Kidney (tissue), 14 donors: ENCODE data around the gene CNOT3. TPM values are rescaled to one million over a fixed set of nuclear protein-coding genes. Genes with fewer than 3 reads are reported as not detected.

ENCODE experiments used
- DNase-seq, 5 donors: peaks; one replicate each; pipeline ENCODE4 v3.0.0-alpha.2; 2013 to 2020
- FAIRE-seq: peaks from 2 replicates; lab custom pipeline; 2012; peaks lifted over from hg19 to GRCh38; lab: Jason Lieb, UNC
- H3K27ac ChIP-seq, 2 donors: one replicate each; pipeline ENCODE4 v1.7.0; 2013; ENCODE audit warnings: low read depth in 2 of 2, low read length in 2 of 2, inconsistent platforms in 1 of 2
- H3K27me3 ChIP-seq: one replicate; pipeline ENCODE4 v1.7.1; 2013; ENCODE audit warnings: low read length, inconsistent platforms; ENCODE audit not compliant: control insufficient read depth, insufficient read depth
- H3K36me3 ChIP-seq, 3 donors: one replicate each; pipeline versions ENCODE4 v1.7.0 to v1.7.1; 2013; ENCODE audit warnings: low read length in 3 of 3, control low read depth in 1 of 3, inconsistent platforms in 1 of 3; ENCODE audit not compliant: insufficient read depth in 3 of 3, control insufficient read depth in 2 of 3
- H3K4me1 ChIP-seq, 3 donors: one replicate each; pipeline versions ENCODE4 v1.7.0 to v1.7.1; 2013; ENCODE audit warnings: low read length in 3 of 3, inconsistent platforms in 1 of 3, low read depth in 1 of 3; ENCODE audit not compliant: control insufficient read depth in 2 of 3, insufficient read depth in 2 of 3
- H3K4me3 ChIP-seq, 3 donors: one replicate each; pipeline versions ENCODE4 v1.7.0 to v1.8.1; 2013; ENCODE audit warnings: low read length in 3 of 3, control low read depth in 1 of 3, inconsistent platforms in 1 of 3
- H3K9ac ChIP-seq, 3 donors: one replicate each; pipeline versions ENCODE4 v1.7.0 to v1.7.1; 2013; ENCODE audit warnings: low read length in 3 of 3, control low read depth in 1 of 3, inconsistent platforms in 1 of 3
- H3K9me3 ChIP-seq, 3 donors: one replicate each; pipeline versions ENCODE4 v1.7.0 to v1.7.1; 2013; ENCODE audit warnings: low read length in 3 of 3, control low read depth in 1 of 3, inconsistent platforms in 1 of 3; ENCODE audit not compliant: control insufficient read depth in 2 of 3, insufficient read depth in 1 of 3
- CTCF ChIP-seq: IDR thresholded peaks from 3 replicates; pipeline ENCODE4 v1.5.1; 2012; ENCODE audit warnings: mild to moderate bottlenecking, moderate library complexity, borderline replicate concordance; ENCODE audit not compliant: insufficient read depth; ENCODE audit errors: extremely low read depth
- intact Hi-C: fragments of 100-400 bp; cut with DNase I; formaldehyde crosslinking; loops from one replicate; pipeline ENCODE4 v1.11.1; 2022
- polyA plus RNA-seq: library from polyadenylated mRNA; stranded (reverse); fragments of 350-450 nt; fragmentation: Illumina TruSeq; extraction: RNeasy Lipid Tissue Mini Kit (QIAGEN cat#74804); gene quantifications from one replicate; pipeline ENCODE4 v1.2.3, GENCODE V29; 2014; ENCODE audit warnings: low read depth, low replicate concordance; ENCODE audit not compliant: insufficient read depth
- total RNA-seq: library from RNA; stranded (reverse); fragmentation: NEBNext Ultra II Directional; extraction: Animal tissue kit (Norgen Biotek cat#: 25700); gene quantifications from one replicate; pipeline ENCODE4 v1.2.1, GENCODE V29; 2021
- donor health status: control.
- donor health status: control.
- donor health status: control.
- donor health status: control.
- donor health status: control.
- donor health status: DM: yes; HTN: yes; CAD: no.
- donor health status: Normal renal cell carcinoma (clear cell type).

Gene CNOT3
- total and polyA plus RNA-seq, 2 donors from 2014 or later = 30.8 to 38.1 TPM

- H3K9me3 ChIP-seq = no peaks in the 10 kb centered on the region
- intact Hi-C loops = no loop called here
- peak; percentile 15 for TF ChIP-seq CTCF
- peaks cover 0 to 25% (median 13%) of the 10 kb centered on the region in 3 donors for H3K4me1 ChIP-seq
- peak within 1 kb of the TSS; percentile 97 for H3K27ac ChIP-seq
- no peaks in the 10 kb centered on the region for H3K27me3 ChIP-seq
- H3K4me3 ChIP-seq = peak within 1 kb of the TSS; percentile 79 to 97 (median 96)
- DNase-seq (peak; percentile 100), FAIRE-seq (peak; percentile 99)
- peak within 1 kb of the TSS; percentile 67 to 88 (median 85) for H3K9ac ChIP-seq
- peaks cover 3 to 21% (median 10%) of the 10 kb centered on the region in 3 donors for H3K36me3 ChIP-seq
These were observed 22.0 kb downstream of the CNOT3 start, which contains the start of gene LENG1 for GRCh38 chr19:54159352-54160181. TSS of gene LENG1 (minus strand) at chr19:54159721. CDS start at chr19:54159695, 26 bp downstream.

GRCh38 chr19:54160182-54160811, 22.7 kb downstream of the CNOT3 start:
- DNase-seq (peak in 3 of 5 donors; percentile 50 to 80 (median 80)), FAIRE-seq (no peak)
- Histone ChIP-seq H3K4me1 (peaks cover 0 to 25% (median 13%) of the 10 kb centered on the region in 3 donors), H3K4me3 (peak overlapping the region; percentile 62 to 79 (median 71)), H3K27me3 (no peaks in the 10 kb centered on the region), H3K9ac (peak overlapping the region; percentile 50 to 85 (median 58)), H3K27ac (peak overlapping the region; percentile 61 to 66), H3K36me3 (peaks cover 2 to 15% (median 10%) of the 10 kb centered on the region in 3 donors), H3K9me3 (no peaks in the 10 kb centered on the region)
- intact Hi-C loops = no loop called here
- TF ChIP-seq CTCF = no peak

DNA sequence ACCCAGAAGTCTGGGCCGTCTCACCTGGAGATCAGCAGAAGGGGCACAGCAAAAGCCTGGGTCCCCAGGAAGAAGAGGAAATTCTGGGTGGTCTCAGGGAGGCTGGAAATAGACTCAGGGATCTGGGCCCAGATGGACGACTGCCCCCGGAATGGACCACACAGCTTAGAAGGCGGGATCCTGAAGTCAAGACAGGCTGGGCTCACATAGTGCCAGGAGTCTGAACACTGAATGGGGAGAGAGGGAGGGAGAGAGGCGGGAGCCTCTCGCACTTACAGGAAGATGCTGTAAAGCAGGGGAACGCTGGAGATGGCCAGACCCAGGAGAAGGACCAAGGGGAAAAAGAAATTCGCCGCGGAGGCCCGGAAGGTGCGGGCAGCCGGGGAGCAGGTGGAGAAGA, 23.3 kb downstream of the CNOT3 start:
- FAIRE-seq (no peak), DNase-seq (peak in 2 of 5 donors; percentile 47 to 71)
- Histone ChIP-seq H3K9me3 (no peaks in the 10 kb centered on the region), H3K27me3 (no peaks in the 10 kb centered on the region), H3K9ac (peak overlapping the region in 1 of 3 donors; percentile 85), H3K27ac (no peak overlapping the region), H3K4me3 (peak overlapping the region in 1 of 3 donors; percentile 79), H3K36me3 (peaks cover 2 to 13% (median 10%) of the 10 kb centered on the region in 3 donors), H3K4me1 (peaks cover 0 to 25% (median 13%) of the 10 kb centered on the region in 3 donors)
- intact Hi-C loops = no loop called here
- TF ChIP-seq CTCF = no peak
